KOPT-K1 (cell line): ENCODE data around the gene TMEM92.
"Not testable (repeated sequence)": the region's sequence is repeated elsewhere in the genome, so short reads cannot be mapped to it uniquely, and the experiment has no call there.

Experiments
- H3K27ac ChIP-seq: fragments of 200-600 bp; sonication (generic); 2 replicates; pipeline ENCODE4 v1.5.1; 2016; ENCODE audit warnings: antibody characterized with exemption, mild to moderate bottlenecking, low read depth, low read length; ENCODE audit not compliant: poor library complexity, severe bottlenecking
- H3K36me3 ChIP-seq: fragments of 200-600 bp; sonication (generic); 2 replicates; pipeline ENCODE4 v1.5.1; 2017; ENCODE audit warnings: antibody characterized with exemption, mild to moderate bottlenecking, low read length, moderate library complexity; ENCODE audit not compliant: insufficient read depth
- H3K9me3 ChIP-seq: fragments of 200-600 bp; sonication (generic); 2 replicates; pipeline ENCODE4 v1.5.1; 2017; ENCODE audit warnings: antibody characterized with exemption, low read length, mild to moderate bottlenecking; ENCODE audit not compliant: insufficient read depth, poor library complexity, severe bottlenecking

The TMEM92 gene

GRCh38 chr17:50268026-50268425, 6.2 kb upstream of the TMEM92 start:
- Histone ChIP-seq H3K27ac (no peak overlapping the region), H3K9me3 (no peaks in the 10 kb centered on the region), H3K36me3 (no peaks in the 10 kb centered on the region)

- no peaks in the 10 kb centered on the region for H3K9me3 ChIP-seq
- H3K27ac ChIP-seq: no peak overlapping the region
- H3K36me3 ChIP-seq: no peaks in the 10 kb centered on the region
Measured at GRCh38 chr17:50268743-50269275, 5.5 kb upstream of the TMEM92 start.

GRCh38 chr17:50269477-50270434, 4.5 kb upstream of the TMEM92 start:
- Histone ChIP-seq H3K27ac (no peak overlapping the region), H3K9me3 (no peaks in the 10 kb centered on the region), H3K36me3 (no peaks in the 10 kb centered on the region)

GRCh38 chr17:50270435-50271362, 3.6 kb upstream of the TMEM92 start:
- H3K27ac ChIP-seq: no peak overlapping the region
- H3K9me3 ChIP-seq: no peaks in the 10 kb centered on the region
- H3K36me3 ChIP-seq: no peaks in the 10 kb centered on the region

- not testable (repeated sequence) for H3K9me3 ChIP-seq, H3K27ac ChIP-seq, H3K36me3 ChIP-seq
Measured at GRCh38 chr17:50271363-50271750, 2.9 kb upstream of the TMEM92 start.

GRCh38 chr17:50272246-50272645, 2.0 kb upstream of the TMEM92 start:
- Histone ChIP-seq H3K9me3 (no peaks in the 10 kb centered on the region), H3K27ac (no peak overlapping the region), H3K36me3 (no peaks in the 10 kb centered on the region)

GRCh38 chr17:50272711-50273653, 1.3 kb upstream of the TMEM92 start:
- H3K9me3 ChIP-seq: no peaks in the 10 kb centered on the region
- no peak overlapping the region for H3K27ac ChIP-seq
- H3K36me3 ChIP-seq: no peaks in the 10 kb centered on the region

GRCh38 chr17:50273654-50274040, 619 bp upstream of the TMEM92 start:
- no peaks in the 10 kb centered on the region for H3K36me3 ChIP-seq
- H3K27ac ChIP-seq: no peak overlapping the region
- H3K9me3 ChIP-seq: no peaks in the 10 kb centered on the region

- Histone ChIP-seq H3K9me3 (no peaks in the 10 kb centered on the region), H3K36me3 (no peaks in the 10 kb centered on the region), H3K27ac (no peak overlapping the region)
Measured at GRCh38 chr17:50274897-50275221, 593 bp downstream of the TMEM92 start.

GRCh38 chr17:50275279-50275678, 1.0 kb downstream of the TMEM92 start:
- Histone ChIP-seq H3K9me3 (no peaks in the 10 kb centered on the region), H3K36me3 (no peaks in the 10 kb centered on the region), H3K27ac (no peak overlapping the region)

GRCh38 chr17:50276588-50277356, 2.5 kb downstream of the TMEM92 start:
- Histone ChIP-seq H3K36me3 (no peaks in the 10 kb centered on the region), H3K27ac (no peak overlapping the region), H3K9me3 (no peaks in the 10 kb centered on the region)

GRCh38 chr17:50277357-50277754, 3.1 kb downstream of the TMEM92 start:
- Histone ChIP-seq H3K36me3 (no peaks in the 10 kb centered on the region), H3K9me3 (no peaks in the 10 kb centered on the region), H3K27ac (no peak overlapping the region)

- no peaks in the 10 kb centered on the region for H3K9me3 ChIP-seq
- H3K36me3 ChIP-seq: no peaks in the 10 kb centered on the region
- H3K27ac ChIP-seq: no peak overlapping the region
Measured at GRCh38 chr17:50278526-50279180, 4.4 kb downstream of the TMEM92 start.
